Middle frontal gyrus (tissue), 1 donor: Measurements from ENCODE around the gene WDR93.

Source experiments
- DNase-seq: peaks from one replicate; pipeline ENCODE4 v3.0.0-alpha.2; 2015; ENCODE audit warnings: low spot score; ENCODE audit errors: extremely low spot score

WDR93 gene

GRCh38 chr15:89662893-89663626 is 27.6 kb upstream of the WDR93 start:
- DNase-seq = no peak

GRCh38 chr15:89664441-89665350 is 25.9 kb upstream of the WDR93 start:
- DNase-seq = no peak

GRCh38 chr15:89665449-89666181 is 25.0 kb upstream of the WDR93 start:
- DNase-seq = no peak

GRCh38 chr15:89666184-89666857 is 24.3 kb upstream of the WDR93 start:
- DNase-seq = no peak

GRCh38 chr15:89666858-89667705 is 23.5 kb upstream of the WDR93 start:
- no peak for DNase-seq

GRCh38 chr15:89667706-89667960 is 23.0 kb upstream of the WDR93 start:
- no peak for DNase-seq

- no peak for DNase-seq
Measured at GRCh38 chr15:89668171-89668570, 22.4 kb upstream of the WDR93 start.

GRCh38 chr15:89669309-89669865 is 21.2 kb upstream of the WDR93 start:
- no peak for DNase-seq

GRCh38 chr15:89669941-89670340 is 20.7 kb upstream of the WDR93 start:
- DNase-seq = no peak

- DNase-seq = no peak
Measured at GRCh38 chr15:89670971-89671560, 19.5 kb upstream of the WDR93 start.

- DNase-seq = no peak
Measured at GRCh38 chr15:89671687-89672086, 18.9 kb upstream of the WDR93 start.

GRCh38 chr15:89672221-89673164 is 18.1 kb upstream of the WDR93 start:
- no peak for DNase-seq

- no peak for DNase-seq
Measured at GRCh38 chr15:89673165-89673512, 17.5 kb upstream of the WDR93 start.

GRCh38 chr15:89674526-89674925 is 16.1 kb upstream of the WDR93 start:
- DNase-seq = no peak

- no peak for DNase-seq
Measured at GRCh38 chr15:89675606-89676005, 15.0 kb upstream of the WDR93 start.

- DNase-seq = no peak
Measured at GRCh38 chr15:89677381-89677780, 13.2 kb upstream of the WDR93 start.

- DNase-seq = no peak
Measured at GRCh38 chr15:89679212-89679611, 11.4 kb upstream of the WDR93 start, which contains the start of gene PLIN1. Gene PLIN1 (minus strand): TSS chr15:89679367. CDS start chr15:89677489, 1,878 bp downstream.

GRCh38 chr15:89680282-89680873 is 10.2 kb upstream of the WDR93 start:
- no peak for DNase-seq
